OCI-LY1 (cell line): Measurements from ENCODE around the gene WWOX.

Source experiments
- EZH2 ChIP-seq: fragments of 200-600 bp; sonication (generic), shearing (Covaris generic); IDR thresholded peaks from 2 replicates; pipeline ENCODE4 v1.8.0; 2017; ENCODE audit warnings: borderline replicate concordance, mixed run types, mild to moderate bottlenecking, antibody characterized with exemption, low read length, moderate library complexity, mixed read lengths
- TF ChIP-seq, protein P1 (sequence below): fragments of 200-600 bp; sonication (generic), shearing (Covaris generic); IDR thresholded peaks from 2 replicates; pipeline ENCODE4 v1.5.1; 2017; ENCODE audit warnings: mild to moderate bottlenecking, antibody characterized with exemption, low read length, moderate library complexity, mixed read lengths

DNA sequence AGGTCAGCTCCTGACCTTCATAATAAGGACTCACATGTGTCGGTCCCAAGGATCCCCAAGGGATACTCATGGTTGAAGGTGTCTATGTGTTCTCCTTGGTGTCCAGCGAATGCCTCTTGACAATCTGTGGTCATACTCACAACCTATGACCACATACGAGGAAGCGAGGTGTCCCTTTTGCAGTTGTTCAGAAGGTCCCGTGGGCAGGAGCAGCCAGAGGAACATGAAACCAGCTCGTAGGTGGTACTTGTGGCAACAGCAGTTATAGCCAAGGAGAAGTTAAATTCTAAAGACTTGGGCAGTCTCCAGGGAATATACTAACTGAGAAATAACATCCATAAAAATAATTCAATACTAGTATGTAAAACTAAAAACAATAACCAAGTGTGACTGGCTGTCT lies 685.3 kb downstream of the WWOX start:
- TF ChIP-seq, protein P1, sequence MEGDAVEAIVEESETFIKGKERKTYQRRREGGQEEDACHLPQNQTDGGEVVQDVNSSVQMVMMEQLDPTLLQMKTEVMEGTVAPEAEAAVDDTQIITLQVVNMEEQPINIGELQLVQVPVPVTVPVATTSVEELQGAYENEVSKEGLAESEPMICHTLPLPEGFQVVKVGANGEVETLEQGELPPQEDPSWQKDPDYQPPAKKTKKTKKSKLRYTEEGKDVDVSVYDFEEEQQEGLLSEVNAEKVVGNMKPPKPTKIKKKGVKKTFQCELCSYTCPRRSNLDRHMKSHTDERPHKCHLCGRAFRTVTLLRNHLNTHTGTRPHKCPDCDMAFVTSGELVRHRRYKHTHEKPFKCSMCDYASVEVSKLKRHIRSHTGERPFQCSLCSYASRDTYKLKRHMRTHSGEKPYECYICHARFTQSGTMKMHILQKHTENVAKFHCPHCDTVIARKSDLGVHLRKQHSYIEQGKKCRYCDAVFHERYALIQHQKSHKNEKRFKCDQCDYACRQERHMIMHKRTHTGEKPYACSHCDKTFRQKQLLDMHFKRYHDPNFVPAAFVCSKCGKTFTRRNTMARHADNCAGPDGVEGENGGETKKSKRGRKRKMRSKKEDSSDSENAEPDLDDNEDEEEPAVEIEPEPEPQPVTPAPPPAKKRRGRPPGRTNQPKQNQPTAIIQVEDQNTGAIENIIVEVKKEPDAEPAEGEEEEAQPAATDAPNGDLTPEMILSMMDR = no peak
- TF ChIP-seq EZH2 = no peak
